Measurements from ENCODE around the gene C5orf24. TPM values are rescaled to one million over a fixed set of nuclear protein-coding genes. Genes with fewer than 3 reads are reported as not detected.
A peak's percentile ranks its signal among the peaks of the same experiment; 100 is the strongest.

Gene C5orf24
- total RNA-seq, 1 experiment from 2014 or later: 58.1 TPM

DNA sequence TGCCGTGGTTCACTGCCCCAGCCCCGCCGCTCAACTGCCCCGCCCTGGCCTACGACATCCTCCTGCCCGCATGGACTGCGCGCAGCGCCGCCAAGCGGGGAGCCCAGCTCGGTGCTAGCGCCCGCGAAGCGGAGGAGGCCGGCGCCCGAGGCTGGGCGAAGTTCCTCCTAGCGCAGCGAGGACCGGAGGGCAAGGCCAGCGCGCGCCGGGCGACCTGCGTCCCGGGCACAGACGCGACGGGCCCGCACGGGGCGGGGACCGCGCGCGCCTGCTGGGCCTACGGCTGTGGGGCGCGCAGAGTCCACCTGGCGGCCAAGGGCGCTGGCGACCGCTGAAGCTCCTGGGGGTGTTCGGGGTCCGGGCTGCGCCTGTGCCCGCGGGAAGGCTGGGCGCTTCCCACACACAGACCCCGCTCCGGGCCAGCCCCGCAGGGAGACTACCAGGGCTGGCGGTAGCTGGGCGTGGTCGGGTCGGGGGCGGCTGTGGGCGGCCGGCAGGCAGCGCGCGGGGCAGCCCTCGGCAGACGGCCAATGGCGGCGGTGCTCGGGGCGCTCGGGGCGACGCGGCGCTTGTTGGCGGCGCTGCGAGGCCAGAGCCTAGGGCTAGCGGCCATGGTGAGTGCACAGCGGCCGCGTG is 59.0 kb downstream of the C5orf24 start, which contains the start of gene PCBD2:
PCBD2 (plus strand) TSS at position 522 of the 636 bp plus-strand sequence; CDS start at position 531, 9 bp downstream.
- peak; percentile 90 for DNase-seq (ENCODE audit: extremely low read depth, low read depth)

DNA sequence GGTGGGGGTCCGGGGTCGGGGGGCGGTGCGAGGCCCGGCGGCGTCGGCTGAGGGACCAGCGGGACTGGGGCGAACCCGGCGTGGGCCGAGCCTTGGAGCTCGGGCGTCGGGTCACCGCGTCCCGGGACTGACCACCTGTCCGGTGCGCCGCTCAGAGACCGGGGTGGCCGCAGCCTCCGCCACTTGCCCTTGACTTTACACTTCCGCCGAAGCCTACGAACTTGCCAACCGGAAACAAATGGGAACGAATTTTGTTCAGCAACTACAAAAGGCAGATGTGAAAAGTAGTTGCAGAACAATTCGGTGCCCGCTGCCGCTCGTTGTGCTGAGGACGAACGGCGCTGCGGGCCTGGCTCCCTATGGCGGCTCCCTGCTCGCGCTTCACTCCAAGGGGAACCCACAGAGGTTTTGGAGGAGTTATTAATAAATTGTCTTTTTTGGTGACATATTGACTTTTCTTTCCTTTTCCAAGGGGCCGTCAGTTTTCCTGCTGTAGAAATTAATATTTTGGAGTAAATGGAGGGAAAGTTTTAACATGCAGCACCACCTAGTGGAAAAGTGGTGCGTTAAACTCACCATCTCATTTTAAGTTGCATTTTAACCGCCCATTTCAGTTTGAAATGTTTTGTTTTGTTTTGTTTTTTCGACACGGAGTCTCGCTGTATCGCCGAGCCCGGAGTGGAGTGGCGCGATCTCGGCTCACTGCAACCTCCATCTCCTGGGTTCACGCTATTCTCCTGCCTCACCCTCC is 59.7 kb downstream of the C5orf24 start:
- peak; percentile 56 for DNase-seq (ENCODE audit: extremely low read depth, low read depth)

DNA sequence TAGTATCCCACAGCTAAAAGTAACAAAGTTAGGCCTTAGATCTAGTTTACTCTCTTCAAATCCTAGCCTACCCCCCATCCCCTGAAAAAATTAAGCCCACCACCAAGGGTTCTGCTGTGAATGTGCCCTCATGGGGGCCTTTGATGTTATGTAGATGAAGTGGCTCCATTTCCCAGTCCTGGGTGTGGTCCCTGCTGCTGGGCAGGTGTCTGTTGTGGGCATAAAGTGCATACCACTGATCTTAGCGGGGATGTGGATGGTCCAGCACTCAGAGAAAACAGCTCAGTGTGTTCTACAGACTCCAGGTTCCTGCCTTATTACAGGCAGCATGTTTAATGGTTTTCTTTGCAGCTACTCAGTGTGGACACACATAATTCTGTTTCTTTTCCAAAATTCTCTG is 61.0 kb downstream of the C5orf24 start:
- DNase-seq (ENCODE audit: extremely low read depth, low read depth): no peak

Other genes with a start within 250 kb of the C5orf24 start
- 64.0 and 84.4 TPM in 2 replicates for gene SAR1B, start 213.1 kb upstream of the C5orf24 start, total RNA-seq (2014; rRNA removed; shearing (Covaris generic))
- 15.0 and 17.3 TPM in 2 replicates for gene SEC24A, start 197.2 kb upstream of the C5orf24 start, total RNA-seq (2014; rRNA removed; shearing (Covaris generic))
- gene CAMLG, start 107.4 kb upstream of the C5orf24 start, total RNA-seq (2014; rRNA removed; shearing (Covaris generic)): 33.8 and 39.0 TPM in 2 replicates
- gene DDX46, start 87.2 kb upstream of the C5orf24 start, total RNA-seq (2014; rRNA removed; shearing (Covaris generic)): 34.6 and 35.8 TPM in 2 replicates
- 86.7 and 104 TPM in 2 replicates for gene TXNDC15, start 28.4 kb downstream of the C5orf24 start, total RNA-seq (2014; rRNA removed; shearing (Covaris generic))
- gene PCBD2, start 59.2 kb downstream of the C5orf24 start, total RNA-seq (2014; rRNA removed; shearing (Covaris generic)): 14.5 and 15.1 TPM in 2 replicates
- 0.17 and 0.40 TPM in 2 replicates for gene CATSPER3, start 121.9 kb downstream of the C5orf24 start, total RNA-seq (2014; rRNA removed; shearing (Covaris generic))
- gene PITX1, start 188.3 kb downstream of the C5orf24 start, total RNA-seq (2014; rRNA removed; shearing (Covaris generic)): 45.3 and 61.7 TPM in 2 replicates